ENCODE measurements around the gene LONRF2.

- TF ChIP-seq, protein P1, sequence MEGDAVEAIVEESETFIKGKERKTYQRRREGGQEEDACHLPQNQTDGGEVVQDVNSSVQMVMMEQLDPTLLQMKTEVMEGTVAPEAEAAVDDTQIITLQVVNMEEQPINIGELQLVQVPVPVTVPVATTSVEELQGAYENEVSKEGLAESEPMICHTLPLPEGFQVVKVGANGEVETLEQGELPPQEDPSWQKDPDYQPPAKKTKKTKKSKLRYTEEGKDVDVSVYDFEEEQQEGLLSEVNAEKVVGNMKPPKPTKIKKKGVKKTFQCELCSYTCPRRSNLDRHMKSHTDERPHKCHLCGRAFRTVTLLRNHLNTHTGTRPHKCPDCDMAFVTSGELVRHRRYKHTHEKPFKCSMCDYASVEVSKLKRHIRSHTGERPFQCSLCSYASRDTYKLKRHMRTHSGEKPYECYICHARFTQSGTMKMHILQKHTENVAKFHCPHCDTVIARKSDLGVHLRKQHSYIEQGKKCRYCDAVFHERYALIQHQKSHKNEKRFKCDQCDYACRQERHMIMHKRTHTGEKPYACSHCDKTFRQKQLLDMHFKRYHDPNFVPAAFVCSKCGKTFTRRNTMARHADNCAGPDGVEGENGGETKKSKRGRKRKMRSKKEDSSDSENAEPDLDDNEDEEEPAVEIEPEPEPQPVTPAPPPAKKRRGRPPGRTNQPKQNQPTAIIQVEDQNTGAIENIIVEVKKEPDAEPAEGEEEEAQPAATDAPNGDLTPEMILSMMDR (optimal IDR thresholded peaks at IDR 0.05 in 1 of 3, IDR thresholded peaks at IDR 0.05 in 1 of 3, conservative IDR thresholded peaks at IDR 0.05 in 1 of 3; ENCODE audit: extremely low read depth in 1 of 3, insufficient read depth in 2 of 3, low read length in 3 of 3): no peak
- TF ChIP-seq EZH2 (IDR thresholded peaks at IDR 0.05; ENCODE audit: low read length): no peak
Measured at GRCh38 chr2:100259106-100259505, 63.2 kb downstream of the LONRF2 start.

Measured in keratinocyte (primary cell).